Activated naive CD8-positive, alpha-beta T cell treated with anti-CD3 and anti-CD28 coated beads for 36 hours (primary cell): ENCODE data around the gene MAP3K12. TPM values are rescaled to one million over a fixed set of nuclear protein-coding genes. Genes with fewer than 3 reads are reported as not detected.

Source experiments
- DNase-seq: peaks from one replicate; pipeline ENCODE4 v3.0.0; 2021
- H3K27ac Mint-ChIP-seq: one replicate; pipeline ENCODE4 v1.8.0; 2022; ENCODE audit warnings: mild to moderate bottlenecking, moderate library complexity, mixed read lengths
- H3K27me3 Mint-ChIP-seq: one replicate; pipeline ENCODE4 v1.8.0; 2022; ENCODE audit warnings: mild to moderate bottlenecking, mixed read lengths
- H3K36me3 Mint-ChIP-seq: one replicate; pipeline ENCODE4 v1.8.0; 2021; ENCODE audit warnings: mild to moderate bottlenecking, mixed read lengths
- H3K4me1 Mint-ChIP-seq: one replicate; pipeline ENCODE4 v1.8.0; 2021; ENCODE audit warnings: mixed read lengths
- H3K4me3 Mint-ChIP-seq: one replicate; pipeline ENCODE4 v1.8.0; 2022; ENCODE audit warnings: mild to moderate bottlenecking, moderate library complexity, mixed read lengths
- H3K9me3 Mint-ChIP-seq: one replicate; pipeline ENCODE4 v1.8.0; 2022; ENCODE audit warnings: mixed read lengths
- total RNA-seq, 2 experiments: library from RNA; stranded (reverse); gene quantifications; one replicate each; pipeline ENCODE4 v1.2.3, GENCODE V29; 2021

Gene MAP3K12
- total RNA-seq, 2 experiments from 2014 or later: 8.4 to 8.7 TPM

DNA sequence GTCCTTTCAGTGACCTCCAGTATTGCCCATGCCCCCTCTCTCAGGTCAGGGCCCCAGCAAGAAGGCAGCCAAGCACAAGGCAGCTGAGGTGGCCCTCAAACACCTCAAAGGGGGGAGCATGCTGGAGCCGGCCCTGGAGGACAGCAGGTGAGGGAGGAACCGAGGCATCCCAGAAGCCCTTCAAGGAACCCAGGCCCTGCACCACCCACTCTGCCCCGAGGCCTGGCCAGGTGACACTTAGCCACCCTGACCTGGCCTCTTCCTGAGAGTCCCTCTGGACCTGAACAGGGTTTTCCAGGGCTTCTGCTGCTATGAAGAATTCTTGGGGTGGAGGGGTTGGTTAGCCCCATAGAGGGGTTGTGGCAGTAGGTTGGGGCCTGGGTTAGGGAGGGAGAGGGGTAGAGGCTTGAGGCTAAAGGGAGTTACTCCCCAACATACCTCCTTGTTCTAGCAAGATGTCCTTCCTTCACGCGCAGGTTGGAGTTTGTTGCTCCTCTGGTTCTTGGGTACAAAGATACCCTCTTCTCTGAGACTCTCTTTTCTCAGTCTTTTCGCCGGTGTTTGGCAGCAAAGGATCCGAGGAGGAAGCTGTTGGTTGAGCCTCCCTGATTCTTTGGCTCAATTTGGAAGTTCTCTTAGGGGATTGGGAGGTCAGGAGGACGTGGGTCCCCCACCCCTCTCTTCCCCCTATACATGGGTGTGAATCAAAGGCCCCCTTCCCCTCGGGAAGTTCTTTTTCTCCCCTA is 3.9 kb upstream of the MAP3K12 start:
- no peak for DNase-seq
- peaks cover 26% of the 10 kb centered on the region for H3K4me1 Mint-ChIP-seq
- peaks cover 6% of the 10 kb centered on the region for H3K36me3 Mint-ChIP-seq
- H3K9me3 Mint-ChIP-seq: no peaks in the 10 kb centered on the region
- H3K27ac Mint-ChIP-seq: no peak overlapping the region
- H3K4me3 Mint-ChIP-seq: peak overlapping the region; percentile 14
- H3K27me3 Mint-ChIP-seq: no peaks in the 10 kb centered on the region

DNA sequence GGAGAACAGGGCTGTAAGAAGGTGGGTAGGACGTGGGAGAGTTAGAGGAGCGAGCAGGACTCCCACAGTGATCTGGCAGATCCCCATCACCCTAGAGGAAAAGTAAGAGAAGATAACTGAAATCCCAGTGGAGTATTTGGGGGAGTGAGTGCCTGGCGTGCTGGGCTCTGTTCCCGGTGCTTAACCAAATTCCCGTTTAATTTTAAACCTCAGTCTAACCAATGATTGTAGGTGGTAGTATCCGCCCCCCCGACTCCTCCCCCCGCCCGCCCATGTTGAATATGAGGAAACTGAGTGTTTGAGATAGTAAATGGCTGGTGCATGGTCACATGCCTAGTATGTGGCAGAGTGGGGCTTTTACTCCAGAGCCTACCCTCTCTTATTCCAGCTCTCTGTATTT is 3.1 kb upstream of the MAP3K12 start:
- Mint-ChIP-seq H3K27ac (no peak overlapping the region), H3K27me3 (no peaks in the 10 kb centered on the region), H3K4me1 (peaks cover 28% of the 10 kb centered on the region), H3K4me3 (peak overlapping the region; percentile 88), H3K9me3 (no peaks in the 10 kb centered on the region), H3K36me3 (peaks cover 4% of the 10 kb centered on the region)
- no peak for DNase-seq

DNA sequence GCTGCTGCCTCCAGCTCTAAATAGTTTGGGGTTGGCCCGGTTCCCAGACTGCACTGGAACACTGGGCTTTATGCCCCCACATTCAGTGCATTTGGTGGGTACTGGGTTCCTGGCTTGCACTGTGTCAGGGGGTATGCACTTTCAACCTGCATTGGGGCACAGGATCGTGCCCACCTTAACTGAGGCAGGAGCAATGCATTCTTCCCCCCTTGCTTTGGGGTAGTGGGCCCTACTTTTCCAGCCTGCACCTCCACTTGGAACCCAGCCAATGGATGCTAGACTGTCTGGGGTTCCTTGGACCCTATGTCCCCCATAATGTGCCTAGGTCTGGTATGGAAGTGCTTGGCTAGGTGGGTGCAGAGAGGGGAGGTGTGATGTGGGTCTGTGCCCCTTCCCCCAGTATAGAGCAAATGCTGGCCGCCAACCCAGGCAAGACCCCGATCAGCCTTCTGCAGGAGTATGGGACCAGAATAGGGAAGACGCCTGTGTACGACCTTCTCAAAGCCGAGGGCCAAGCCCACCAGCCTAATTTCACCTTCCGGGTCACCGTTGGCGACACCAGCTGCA is 2.4 kb upstream of the MAP3K12 start:
- peak overlapping the region; percentile 93 for H3K27ac Mint-ChIP-seq
- no peaks in the 10 kb centered on the region for H3K27me3 Mint-ChIP-seq
- no peaks in the 10 kb centered on the region for H3K9me3 Mint-ChIP-seq
- H3K4me3 Mint-ChIP-seq: peak overlapping the region; percentile 88
- peaks cover 28% of the 10 kb centered on the region for H3K4me1 Mint-ChIP-seq
- DNase-seq: no peak
- H3K36me3 Mint-ChIP-seq: peaks cover 4% of the 10 kb centered on the region

DNA sequence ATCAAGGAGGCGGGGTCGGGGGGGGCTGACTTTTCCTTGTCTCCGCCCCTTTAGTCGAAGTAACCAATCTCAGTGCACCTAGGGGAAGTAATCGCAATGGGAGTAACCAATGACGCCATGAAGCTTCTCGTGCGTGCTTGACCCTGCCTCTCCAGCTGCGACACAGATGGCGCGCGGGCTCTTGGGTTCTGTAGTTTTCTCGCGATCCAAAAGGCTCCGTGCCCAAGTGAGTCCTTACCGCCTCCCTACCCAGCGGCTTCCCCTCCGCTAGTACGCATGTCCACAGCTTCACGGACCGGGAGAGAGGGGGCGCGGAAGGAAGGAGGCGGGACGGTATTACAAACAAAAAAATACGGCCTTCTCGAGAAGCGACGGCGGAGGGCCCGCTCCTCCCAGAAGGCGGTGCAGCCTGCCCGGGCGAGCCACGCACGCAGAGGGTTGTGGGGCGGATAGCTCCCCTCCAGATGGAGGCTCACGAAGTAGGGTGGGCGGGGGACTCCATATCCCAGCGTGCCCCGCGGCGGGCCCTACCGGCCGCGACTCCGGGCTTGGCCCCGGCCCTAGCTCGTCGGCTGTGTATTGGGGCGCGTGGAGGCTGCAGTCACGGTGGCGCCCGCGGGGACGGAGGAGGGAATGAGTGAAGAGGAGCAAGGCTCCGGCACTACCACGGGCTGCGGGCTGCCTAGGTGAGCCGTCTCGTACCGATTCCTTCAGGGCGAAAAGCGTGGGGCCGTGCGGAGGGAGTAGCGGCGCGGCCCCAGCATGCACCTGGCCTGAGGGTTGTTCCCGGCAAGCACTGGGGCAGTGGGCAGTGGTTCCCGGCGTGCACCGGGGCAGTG is 1.7 kb upstream of the MAP3K12 start, which contains the start of gene TARBP2:
Gene TARBP2 (plus strand): TSS at position 508 of the 839 bp plus-strand sequence. CDS start 126 bp downstream, at position 634.
- Mint-ChIP-seq H3K27ac (peak within 1 kb of the TSS; percentile 93), H3K9me3 (no peaks in the 10 kb centered on the region), H3K36me3 (peaks cover 4% of the 10 kb centered on the region), H3K4me3 (peak within 1 kb of the TSS; percentile 88), H3K4me1 (peaks cover 28% of the 10 kb centered on the region), H3K27me3 (no peaks in the 10 kb centered on the region)
- DNase-seq: peak; percentile 94

DNA sequence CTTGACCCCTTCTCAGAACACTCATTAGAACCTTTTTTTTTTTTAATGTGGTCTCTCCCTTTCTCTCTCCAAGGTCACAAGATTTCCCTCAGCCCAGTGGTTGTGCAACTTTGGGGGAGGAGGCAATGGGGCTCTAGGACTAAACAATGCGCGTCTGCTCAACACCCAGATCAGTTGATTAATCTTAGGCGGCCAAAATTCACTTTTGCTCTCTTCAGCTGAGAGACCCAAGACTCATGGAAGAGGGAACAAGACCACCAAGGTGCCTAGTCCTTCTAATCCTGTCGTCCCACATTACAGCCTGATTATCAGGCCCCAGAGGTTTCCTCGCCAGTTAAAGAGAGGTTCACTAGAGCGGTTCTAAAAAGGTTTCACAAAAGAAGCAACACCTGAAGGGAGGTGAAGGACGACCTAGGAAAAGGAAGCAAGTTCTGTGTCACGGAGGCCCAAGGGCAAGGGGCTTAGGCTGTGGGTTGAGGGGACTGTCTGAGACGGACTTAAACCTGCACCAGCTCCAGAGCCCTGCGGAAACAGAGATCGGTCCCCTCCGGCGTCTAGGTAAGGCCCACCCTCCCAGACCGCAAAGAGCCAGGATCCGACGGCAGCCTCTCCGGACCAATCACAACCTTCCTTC is 1.0 kb upstream of the MAP3K12 start:
- H3K9me3 Mint-ChIP-seq: no peaks in the 10 kb centered on the region
- H3K27ac Mint-ChIP-seq: peak overlapping the region; percentile 93
- H3K27me3 Mint-ChIP-seq: no peaks in the 10 kb centered on the region
- peak overlapping the region; percentile 88 for H3K4me3 Mint-ChIP-seq
- no peak for DNase-seq
- no peaks in the 10 kb centered on the region for H3K36me3 Mint-ChIP-seq
- peaks cover 28% of the 10 kb centered on the region for H3K4me1 Mint-ChIP-seq

DNA sequence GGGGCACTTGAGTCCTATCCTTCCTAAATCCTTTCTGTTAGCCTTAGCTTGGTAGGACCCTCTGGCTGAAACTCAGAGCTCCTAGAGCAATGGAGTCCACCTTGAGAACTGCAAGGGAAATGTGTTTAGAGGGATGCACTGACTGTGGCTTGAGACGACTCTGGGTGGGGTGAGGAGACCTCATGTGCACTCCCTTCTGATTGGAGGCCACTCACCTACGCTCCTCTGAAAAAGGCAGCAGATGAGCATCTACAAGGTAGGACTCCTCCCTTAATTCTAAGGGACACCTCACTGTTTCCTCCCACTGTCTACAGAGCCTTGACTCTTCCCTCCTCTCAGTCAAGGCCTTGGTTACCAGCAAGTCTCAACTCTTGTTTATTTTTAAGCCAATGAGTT is 1.0 kb downstream of the MAP3K12 start:
- Mint-ChIP-seq H3K27me3 (no peaks in the 10 kb centered on the region), H3K4me3 (peak overlapping the region; percentile 88), H3K4me1 (peaks cover 37% of the 10 kb centered on the region), H3K27ac (peak overlapping the region; percentile 79), H3K36me3 (no peaks in the 10 kb centered on the region), H3K9me3 (no peaks in the 10 kb centered on the region)
- DNase-seq: no peak

DNA sequence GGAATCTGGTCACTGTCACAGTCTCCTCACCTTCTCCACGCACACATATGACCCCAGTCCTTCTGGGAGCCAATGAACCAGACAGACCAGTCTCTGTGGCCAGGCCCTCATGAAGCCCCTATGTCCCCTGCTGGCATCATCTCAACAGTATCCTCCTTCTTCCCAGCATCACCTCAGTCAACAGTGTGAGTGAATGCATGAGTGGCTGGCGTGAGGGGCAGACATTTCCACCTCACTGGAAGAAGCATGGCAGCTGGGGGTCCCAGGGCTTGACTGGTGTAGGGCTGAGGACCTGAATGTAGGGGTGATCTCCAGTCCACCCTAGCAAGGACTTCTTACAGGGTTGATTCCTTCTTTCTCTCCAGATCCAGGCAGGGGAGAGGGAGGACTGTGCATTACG is 1.8 kb downstream of the MAP3K12 start:
- Mint-ChIP-seq H3K27me3 (no peaks in the 10 kb centered on the region), H3K4me3 (no peak overlapping the region), H3K9me3 (no peaks in the 10 kb centered on the region), H3K4me1 (peaks cover 36% of the 10 kb centered on the region), H3K36me3 (no peaks in the 10 kb centered on the region), H3K27ac (peak overlapping the region; percentile 5)
- no peak for DNase-seq

DNA sequence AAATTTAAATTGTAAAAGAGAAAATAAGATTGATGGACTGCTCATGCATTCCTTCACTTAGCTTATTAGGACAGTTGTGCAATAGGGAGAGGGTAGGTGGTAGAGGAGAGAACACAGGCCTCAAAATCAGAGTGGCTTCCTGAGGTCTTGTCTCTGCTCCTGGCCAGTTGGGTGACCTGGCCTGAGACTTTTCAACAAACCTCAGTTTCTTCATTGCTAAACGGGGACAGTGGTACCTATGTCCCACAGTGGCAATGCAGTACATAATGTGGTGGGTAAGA is 2.6 kb downstream of the MAP3K12 start:
- H3K9me3 Mint-ChIP-seq: no peaks in the 10 kb centered on the region
- peaks cover 37% of the 10 kb centered on the region for H3K4me1 Mint-ChIP-seq
- H3K4me3 Mint-ChIP-seq: no peak overlapping the region
- no peak for DNase-seq
- no peaks in the 10 kb centered on the region for H3K36me3 Mint-ChIP-seq
- no peak overlapping the region for H3K27ac Mint-ChIP-seq
- H3K27me3 Mint-ChIP-seq: no peaks in the 10 kb centered on the region

DNA sequence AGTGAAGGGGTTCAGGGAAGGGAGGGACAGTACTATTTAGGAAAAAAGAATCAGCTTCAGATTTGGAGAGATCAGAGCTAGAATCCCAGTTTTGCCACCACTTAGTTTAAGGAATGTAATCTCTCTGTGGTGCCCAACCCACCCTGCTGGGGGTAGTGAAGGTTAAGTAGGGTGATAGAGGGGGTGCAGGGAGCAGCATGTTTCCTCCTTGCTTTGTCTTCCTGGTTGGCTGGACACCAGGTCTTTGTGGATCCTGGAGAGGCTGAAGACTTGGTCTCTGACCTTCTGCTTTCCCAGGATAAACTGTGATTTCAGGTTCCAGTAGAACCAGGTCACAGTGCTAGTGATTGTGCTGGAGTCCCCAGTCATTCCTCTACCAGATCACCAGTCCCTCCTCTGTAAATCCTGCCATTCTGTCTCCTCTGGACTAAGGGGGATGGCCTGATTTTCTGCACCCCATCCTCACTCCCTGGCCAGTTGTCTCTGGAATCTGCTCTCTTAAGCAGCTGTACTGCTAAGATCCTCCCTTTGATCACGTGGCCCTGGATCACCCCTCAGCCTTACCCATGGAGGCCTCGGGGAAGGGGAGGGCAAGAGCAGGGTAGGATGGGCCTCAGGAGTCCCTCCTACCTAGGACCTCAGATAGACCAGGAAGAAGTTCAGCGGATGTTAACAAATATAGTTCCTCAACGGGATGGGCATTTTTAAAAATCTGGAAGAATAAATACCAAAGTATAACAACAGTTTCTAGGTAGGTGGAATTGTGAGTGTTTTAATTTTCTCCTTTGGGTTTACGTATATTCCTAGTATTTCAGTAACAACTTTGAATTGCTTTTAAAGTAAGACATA is 3.1 kb downstream of the MAP3K12 start:
- H3K27ac Mint-ChIP-seq: no peak overlapping the region
- H3K27me3 Mint-ChIP-seq: no peaks in the 10 kb centered on the region
- DNase-seq: no peak
- no peaks in the 10 kb centered on the region for H3K36me3 Mint-ChIP-seq
- H3K9me3 Mint-ChIP-seq: no peaks in the 10 kb centered on the region
- H3K4me1 Mint-ChIP-seq: peaks cover 37% of the 10 kb centered on the region
- H3K4me3 Mint-ChIP-seq: no peak overlapping the region

DNA sequence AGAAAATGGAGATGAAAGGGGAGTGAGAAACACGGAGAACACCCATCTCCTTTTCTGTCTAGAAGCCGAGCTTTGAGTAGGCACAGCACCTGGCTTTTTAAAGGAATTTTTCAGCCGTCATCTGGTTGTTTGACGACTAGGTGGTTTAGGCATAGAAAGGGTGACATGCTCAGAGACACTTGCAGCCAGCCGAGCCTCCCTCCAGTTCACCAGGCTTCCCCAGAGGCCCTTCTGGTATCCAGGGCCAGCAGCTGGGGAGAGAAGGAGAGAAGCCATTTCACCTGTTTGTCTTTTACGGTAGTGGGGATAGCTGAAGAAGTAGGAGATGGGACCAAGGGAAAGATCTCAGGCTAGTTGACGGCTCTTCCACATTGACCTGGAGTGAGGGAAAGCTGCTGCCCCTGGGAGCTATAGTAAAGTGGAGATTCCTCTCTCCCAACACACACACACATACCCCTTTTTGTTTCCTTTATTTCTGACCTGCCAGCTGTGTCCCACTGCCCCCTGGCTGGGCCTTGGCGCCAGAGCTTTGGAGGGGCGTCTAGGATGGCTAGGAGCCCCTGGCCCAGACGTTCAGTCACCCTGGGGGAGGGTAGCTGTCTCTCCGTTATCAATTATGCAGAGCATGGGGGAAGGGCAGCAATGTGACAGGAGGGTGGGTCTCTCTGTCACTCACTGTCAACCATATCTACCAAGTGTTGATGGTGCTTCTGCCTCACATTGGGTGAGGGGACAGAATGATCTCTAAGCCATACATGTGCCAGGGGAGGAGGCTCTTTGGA is 5.5 kb downstream of the MAP3K12 start:
- DNase-seq: no peak
- Mint-ChIP-seq H3K36me3 (no peaks in the 10 kb centered on the region), H3K4me1 (peaks cover 29% of the 10 kb centered on the region), H3K27ac (peak overlapping the region; percentile 84), H3K9me3 (no peaks in the 10 kb centered on the region), H3K27me3 (no peaks in the 10 kb centered on the region), H3K4me3 (peak overlapping the region; percentile 87)

DNA sequence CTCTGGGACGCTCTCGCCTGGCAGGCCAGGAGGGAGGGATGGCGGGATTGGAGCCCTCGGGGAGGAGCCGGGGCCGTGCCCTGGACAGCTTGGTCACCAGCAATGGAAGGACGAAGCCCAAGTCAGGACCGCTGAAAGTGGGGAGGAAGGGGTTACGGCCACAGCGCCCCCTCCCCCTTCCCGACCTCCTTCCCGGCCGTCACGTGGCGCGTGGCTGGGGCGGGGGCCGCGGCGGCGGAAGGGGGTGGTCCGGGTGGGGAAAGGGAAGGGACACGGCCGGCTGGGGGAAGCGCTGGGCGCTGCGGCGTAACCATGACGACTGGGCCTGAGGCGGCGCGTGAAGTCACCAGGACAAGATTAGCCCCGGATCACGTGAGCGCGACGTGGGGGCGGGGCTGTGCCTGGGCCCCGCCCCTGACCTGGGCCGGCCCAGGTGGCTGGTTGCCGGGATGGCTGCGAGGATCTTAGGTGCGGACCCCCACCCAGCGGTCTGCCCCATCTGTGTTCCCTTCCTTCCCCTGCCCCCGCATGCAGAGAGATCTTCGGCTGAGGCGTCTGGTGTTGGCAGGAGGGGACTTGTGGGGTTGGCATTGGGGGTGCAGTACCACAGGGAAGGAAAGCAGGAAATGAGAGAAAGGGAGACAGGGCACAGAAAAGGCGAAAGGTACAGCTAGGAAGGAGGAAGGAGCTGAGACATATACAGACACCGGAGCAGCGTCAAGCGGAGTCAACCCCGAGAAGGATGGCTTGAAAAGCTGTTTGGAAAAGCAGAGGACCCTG is 6.2 kb downstream of the MAP3K12 start:
- peak; percentile 90 for DNase-seq
- Mint-ChIP-seq H3K27me3 (no peaks in the 10 kb centered on the region), H3K4me3 (peak overlapping the region; percentile 87), H3K4me1 (peaks cover 22% of the 10 kb centered on the region), H3K9me3 (no peaks in the 10 kb centered on the region), H3K27ac (peak overlapping the region; percentile 84), H3K36me3 (no peaks in the 10 kb centered on the region)

DNA sequence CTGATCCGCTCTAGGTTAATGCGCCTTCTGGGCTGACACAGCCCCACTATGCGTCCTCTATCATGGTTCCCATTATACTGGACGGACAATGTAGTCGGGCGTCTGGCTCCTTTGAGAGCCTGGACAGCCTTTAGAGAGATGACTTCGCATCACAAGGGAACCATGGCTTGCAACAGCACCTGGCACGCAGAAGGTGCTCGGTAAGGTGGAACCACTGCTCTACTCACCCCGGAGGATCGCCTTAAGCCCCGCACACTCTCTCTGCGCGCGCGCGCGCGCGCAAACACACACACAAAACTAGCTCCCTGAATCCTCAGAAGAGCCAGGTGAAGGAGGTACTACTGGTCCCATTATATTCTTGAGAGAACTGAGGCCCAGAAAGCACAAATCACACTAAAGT is 7.1 kb downstream of the MAP3K12 start:
- H3K4me1 Mint-ChIP-seq: peaks cover 21% of the 10 kb centered on the region
- peaks cover 2% of the 10 kb centered on the region for H3K36me3 Mint-ChIP-seq
- peak overlapping the region; percentile 73 for H3K27ac Mint-ChIP-seq
- no peaks in the 10 kb centered on the region for H3K27me3 Mint-ChIP-seq
- H3K4me3 Mint-ChIP-seq: peak overlapping the region; percentile 62
- H3K9me3 Mint-ChIP-seq: no peaks in the 10 kb centered on the region
- DNase-seq: no peak

DNA sequence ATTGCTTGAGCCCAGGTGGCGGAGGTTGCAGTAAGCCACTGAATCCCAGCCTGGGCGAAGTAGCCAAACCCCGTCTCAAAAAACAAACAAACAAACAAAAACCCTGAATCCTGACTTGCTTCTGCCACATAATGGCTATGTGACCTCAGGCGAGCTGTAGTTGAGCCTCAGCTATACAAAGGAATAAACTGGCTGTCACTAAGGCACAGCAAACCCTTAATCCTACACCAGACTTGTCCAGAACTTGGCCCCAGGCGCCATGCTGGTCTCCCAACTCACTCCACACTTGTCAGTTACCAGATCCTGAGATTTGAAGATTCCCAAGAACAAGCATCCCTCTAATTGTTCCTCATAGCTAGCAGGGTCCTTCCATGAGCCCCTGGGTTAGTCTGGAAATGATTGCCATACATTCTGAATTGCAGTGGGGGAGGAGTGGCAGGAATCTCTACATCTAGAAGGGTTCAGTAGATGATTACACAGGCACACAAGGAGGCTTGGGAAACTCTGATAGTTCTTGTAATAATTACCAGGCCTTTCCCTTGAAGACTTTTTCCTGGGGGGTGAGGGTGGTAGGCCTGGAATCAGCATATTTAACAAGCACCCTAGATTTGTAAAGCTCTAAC is 9.9 kb downstream of the MAP3K12 start:
- no peak overlapping the region for H3K27ac Mint-ChIP-seq
- H3K4me1 Mint-ChIP-seq: peaks cover 29% of the 10 kb centered on the region
- no peak overlapping the region for H3K4me3 Mint-ChIP-seq

More for the DNA sequence above, 9.9 kb downstream of the MAP3K12 start:
- Mint-ChIP-seq H3K36me3 (peaks cover 4% of the 10 kb centered on the region), H3K27me3 (no peaks in the 10 kb centered on the region), H3K9me3 (no peaks in the 10 kb centered on the region)
- no peak for DNase-seq
